Endodermal cell (in vitro differentiated cells): ENCODE data around the gene DNAH12. TPM values are rescaled to one million over a fixed set of nuclear protein-coding genes. Genes with fewer than 3 reads are reported as not detected.

Experiments
- DNase-seq: peaks from one replicate; pipeline ENCODE4 v3.0.0-alpha.2; 2017
- H3K27ac ChIP-seq: 2 replicates; pipeline ENCODE4 v1.5.1; 2013; ENCODE audit warnings: mild to moderate bottlenecking, low read depth, low read length, moderate library complexity
- H3K27me3 ChIP-seq: 2 replicates; pipeline ENCODE4 v1.6.1; 2013; ENCODE audit warnings: mild to moderate bottlenecking, low read length, moderate library complexity; ENCODE audit not compliant: insufficient read depth, control insufficient read depth, poor library complexity, severe bottlenecking
- H3K36me3 ChIP-seq: 2 replicates; pipeline ENCODE4 v1.7.0; 2013; ENCODE audit warnings: mild to moderate bottlenecking, low read length, moderate library complexity; ENCODE audit not compliant: control insufficient read depth, insufficient read depth
- H3K4me1 ChIP-seq: one replicate; pipeline ENCODE4 v1.7.0; 2013; ENCODE audit warnings: low read length; ENCODE audit not compliant: control insufficient read depth, insufficient read depth
- H3K4me3 ChIP-seq: 2 replicates; pipeline ENCODE4 v1.5.1; 2013; ENCODE audit warnings: mild to moderate bottlenecking, low read length, moderate library complexity
- H3K9ac ChIP-seq: 2 replicates; pipeline ENCODE4 v1.6.1; 2013; ENCODE audit warnings: mild to moderate bottlenecking, low read length, moderate library complexity; ENCODE audit not compliant: poor library complexity, severe bottlenecking; ENCODE audit errors: extremely low read depth
- H3K9me3 ChIP-seq: 2 replicates; pipeline ENCODE4 v1.6.1; 2013; ENCODE audit warnings: mild to moderate bottlenecking, low read length, moderate library complexity; ENCODE audit not compliant: control insufficient read depth
- H3K27ac Mint-ChIP-seq: 2 replicates; pipeline ENCODE4 v1.8.0; 2020; ENCODE audit warnings: mixed read lengths
- H3K27me3 Mint-ChIP-seq: 2 replicates; pipeline ENCODE4 v1.8.0; 2021; ENCODE audit warnings: mild to moderate bottlenecking, mixed read lengths; ENCODE audit not compliant: insufficient read depth
- H3K36me3 Mint-ChIP-seq: 2 replicates; pipeline ENCODE4 v1.8.0; 2020; ENCODE audit warnings: low read depth, mixed read lengths
- H3K4me1 Mint-ChIP-seq: 2 replicates; pipeline ENCODE4 v1.8.0; 2020; ENCODE audit warnings: mixed read lengths
- H3K4me3 Mint-ChIP-seq: 2 replicates; pipeline ENCODE4 v1.8.0; 2020; ENCODE audit warnings: mild to moderate bottlenecking, moderate library complexity, mixed read lengths
- H3K9me3 Mint-ChIP-seq: 2 replicates; pipeline ENCODE4 v1.8.0; 2020; ENCODE audit warnings: mild to moderate bottlenecking, mixed read lengths
- CTCF ChIP-seq: fragments of 200-600 bp; sonication (generic); conservative IDR thresholded peaks from 2 replicates; pipeline ENCODE4 v1.5.0; 2021; ENCODE audit warnings: antibody characterized with exemption, mild to moderate bottlenecking
- WGBS, 2 experiments: methylation state at CpG; one replicate each; pipeline versions ENCODE4 v1.1.5 to v1.1.7; 2013; ENCODE audit warnings: missing lambda C conversion rate in 2 of 2, mixed read lengths in 1 of 2; ENCODE audit not compliant: insufficient coverage in 1 of 2, insufficient read length in 1 of 2; 5-methylcytosine and 5-hydroxymethylcytosine counted together
- total RNA-seq, 2 donors: library from RNA; stranded (reverse); fragmentation: NEBNext Ultra II Directional in 1 of 2; extraction: Animal tissue kit (Norgen Biotek cat#: 25700) in 1 of 2; gene quantifications; 2 replicates in 1 of 2; 3 replicates in 1 of 2; pipeline ENCODE4 v1.2.1, GENCODE V29; 2021

The DNAH12 gene
- total RNA-seq, 2 donors from 2014 or later = 0.77 to 2.2 TPM

- no peak for DNase-seq
- H3K27ac ChIP-seq = no peak overlapping the region
- no peak overlapping the region for H3K9ac ChIP-seq
- peaks cover 35% of the 10 kb centered on the region for H3K9me3 ChIP-seq
- H3K4me1 Mint-ChIP-seq = no peaks in the 10 kb centered on the region
- no peaks in the 10 kb centered on the region for H3K4me1 ChIP-seq
- WGBS, 2 experiments = 91 to 93% methylated on average over 3 to 4 of the region's 4 CpGs
- no peak overlapping the region for H3K4me3 ChIP-seq
- no peak overlapping the region for H3K27ac Mint-ChIP-seq
- H3K36me3 Mint-ChIP-seq = peaks cover 85% of the 10 kb centered on the region
- H3K27me3 Mint-ChIP-seq = no peaks in the 10 kb centered on the region
- H3K27me3 ChIP-seq = no peaks in the 10 kb centered on the region
- H3K36me3 ChIP-seq = peaks cover 92% of the 10 kb centered on the region
- no peak overlapping the region for H3K4me3 Mint-ChIP-seq
- TF ChIP-seq CTCF = no peak
- H3K9me3 Mint-ChIP-seq = peaks cover 35% of the 10 kb centered on the region
Observed at GRCh38 chr3:57261119-57261518, 283.0 kb downstream of the DNAH12 start.

- Histone ChIP-seq H3K9ac (no peak overlapping the region), H3K36me3 (peaks cover 72% of the 10 kb centered on the region), H3K27me3 (no peaks in the 10 kb centered on the region), H3K4me3 (no peak overlapping the region), H3K9me3 (peaks cover 7% of the 10 kb centered on the region), H3K4me1 (no peaks in the 10 kb centered on the region), H3K27ac (no peak overlapping the region)
- Mint-ChIP-seq H3K36me3 (peaks cover 67% of the 10 kb centered on the region), H3K4me1 (no peaks in the 10 kb centered on the region), H3K4me3 (no peak overlapping the region), H3K27me3 (no peaks in the 10 kb centered on the region), H3K9me3 (peaks cover 16% of the 10 kb centered on the region), H3K27ac (no peak overlapping the region)
- no peak for DNase-seq
- no peak for TF ChIP-seq CTCF
Observed at GRCh38 chr3:57257678-57258077, 286.5 kb downstream of the DNAH12 start.

GRCh38 chr3:57256844-57257243, 287.3 kb downstream of the DNAH12 start:
- Mint-ChIP-seq H3K9me3 (peaks cover 10% of the 10 kb centered on the region), H3K27me3 (no peaks in the 10 kb centered on the region), H3K36me3 (peaks cover 66% of the 10 kb centered on the region), H3K4me1 (no peaks in the 10 kb centered on the region), H3K27ac (no peak overlapping the region), H3K4me3 (no peak overlapping the region)
- no peak for DNase-seq
- TF ChIP-seq CTCF = no peak
- Histone ChIP-seq H3K4me1 (no peaks in the 10 kb centered on the region), H3K27me3 (no peaks in the 10 kb centered on the region), H3K36me3 (peaks cover 70% of the 10 kb centered on the region), H3K9me3 (peaks cover 7% of the 10 kb centered on the region), H3K9ac (no peak overlapping the region), H3K27ac (no peak overlapping the region), H3K4me3 (no peak overlapping the region)
- WGBS, 2 experiments = 94% methylated on average over 3 of the region's 3 CpGs; no CpG with 5 or more reads in 1 of the 2 experiments
